ENCODE results near the gene NPPC.

NPPC gene

DNA sequence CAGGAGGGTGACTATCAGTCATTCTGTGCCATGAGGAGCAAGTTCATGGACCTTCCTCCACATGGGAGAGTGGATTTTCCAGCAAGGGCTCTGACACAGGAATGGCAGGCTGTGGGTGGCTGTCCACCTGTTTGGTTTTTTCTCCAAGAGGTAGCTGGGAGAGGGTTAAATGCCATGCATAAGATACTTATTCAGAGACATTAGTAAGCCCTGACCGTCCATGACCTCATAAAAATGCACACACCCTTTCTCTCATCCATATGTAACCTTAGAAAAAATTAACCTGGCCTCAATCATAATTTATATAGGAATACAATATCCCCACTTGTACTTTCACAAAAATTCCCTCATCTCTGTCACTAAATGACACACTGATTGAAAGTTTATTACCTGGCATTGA lies 51.3 kb downstream of the NPPC start:
- H3K4me3 ChIP-seq (ENCODE audit: low read depth, low read length): no peak overlapping the region
- H3K36me3 ChIP-seq: no peaks in the 10 kb centered on the region
- no peak for DNase-seq
- no peak overlapping the region for H3K27ac ChIP-seq
- no peaks in the 10 kb centered on the region for H3K9me3 ChIP-seq (ENCODE audit: severe bottlenecking)
- H3K27me3 ChIP-seq (ENCODE audit: insufficient read depth, low read depth, severe bottlenecking): no peaks in the 10 kb centered on the region
- TF ChIP-seq, protein P1, sequence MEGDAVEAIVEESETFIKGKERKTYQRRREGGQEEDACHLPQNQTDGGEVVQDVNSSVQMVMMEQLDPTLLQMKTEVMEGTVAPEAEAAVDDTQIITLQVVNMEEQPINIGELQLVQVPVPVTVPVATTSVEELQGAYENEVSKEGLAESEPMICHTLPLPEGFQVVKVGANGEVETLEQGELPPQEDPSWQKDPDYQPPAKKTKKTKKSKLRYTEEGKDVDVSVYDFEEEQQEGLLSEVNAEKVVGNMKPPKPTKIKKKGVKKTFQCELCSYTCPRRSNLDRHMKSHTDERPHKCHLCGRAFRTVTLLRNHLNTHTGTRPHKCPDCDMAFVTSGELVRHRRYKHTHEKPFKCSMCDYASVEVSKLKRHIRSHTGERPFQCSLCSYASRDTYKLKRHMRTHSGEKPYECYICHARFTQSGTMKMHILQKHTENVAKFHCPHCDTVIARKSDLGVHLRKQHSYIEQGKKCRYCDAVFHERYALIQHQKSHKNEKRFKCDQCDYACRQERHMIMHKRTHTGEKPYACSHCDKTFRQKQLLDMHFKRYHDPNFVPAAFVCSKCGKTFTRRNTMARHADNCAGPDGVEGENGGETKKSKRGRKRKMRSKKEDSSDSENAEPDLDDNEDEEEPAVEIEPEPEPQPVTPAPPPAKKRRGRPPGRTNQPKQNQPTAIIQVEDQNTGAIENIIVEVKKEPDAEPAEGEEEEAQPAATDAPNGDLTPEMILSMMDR (IDR thresholded peaks at IDR 0.05; ENCODE audit: low read depth, low read length): no peak
